Measurements from ENCODE around the gene HSD17B11.

DNA sequence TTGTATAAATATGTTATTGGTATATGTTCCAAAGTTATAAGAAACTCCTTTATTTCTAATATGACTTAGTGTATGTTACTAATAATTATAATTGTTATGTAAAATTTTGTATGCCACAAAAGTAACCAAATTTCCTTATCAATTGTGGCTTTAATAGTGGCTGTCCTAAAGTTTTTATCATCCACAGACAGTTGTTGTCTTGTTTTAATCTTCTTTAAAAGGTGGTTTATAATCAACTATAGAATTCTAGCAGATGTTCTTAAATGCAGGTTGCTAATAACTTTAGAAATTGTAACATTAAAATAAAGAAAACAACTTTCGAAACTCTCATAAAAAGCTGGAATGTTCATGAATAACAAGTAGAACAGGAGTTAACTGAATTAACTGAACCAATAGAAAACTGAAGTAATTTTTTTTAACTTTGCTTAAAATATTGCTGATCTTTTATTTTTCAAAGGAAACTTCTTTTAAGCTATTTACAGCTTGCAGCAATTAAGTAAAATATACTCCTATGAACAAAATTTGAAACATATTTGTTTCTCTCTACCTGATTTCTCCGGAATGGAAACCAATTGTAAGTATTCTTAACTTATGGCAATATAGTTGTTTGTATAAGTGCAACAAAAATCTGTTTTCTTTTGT is 24.3 kb downstream of the HSD17B11 start:
- TF ChIP-seq, protein P1, sequence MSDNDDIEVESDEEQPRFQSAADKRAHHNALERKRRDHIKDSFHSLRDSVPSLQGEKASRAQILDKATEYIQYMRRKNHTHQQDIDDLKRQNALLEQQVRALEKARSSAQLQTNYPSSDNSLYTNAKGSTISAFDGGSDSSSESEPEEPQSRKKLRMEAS (IDR thresholded peaks at IDR 0.05; ENCODE audit: low read depth, low read length): no peak
- no peak for TF ChIP-seq CTCF (IDR thresholded peaks at IDR 0.05; ENCODE audit: low read depth, low read length)
- no peak for TF ChIP-seq POLR2A (IDR thresholded peaks at IDR 0.05; ENCODE audit: extremely low read depth, insufficient read length)
